ENCODE measurements around the gene BLOC1S1.
A peak's percentile ranks its signal among the peaks of the same experiment; 100 is the strongest.

BLOC1S1 gene

DNA sequence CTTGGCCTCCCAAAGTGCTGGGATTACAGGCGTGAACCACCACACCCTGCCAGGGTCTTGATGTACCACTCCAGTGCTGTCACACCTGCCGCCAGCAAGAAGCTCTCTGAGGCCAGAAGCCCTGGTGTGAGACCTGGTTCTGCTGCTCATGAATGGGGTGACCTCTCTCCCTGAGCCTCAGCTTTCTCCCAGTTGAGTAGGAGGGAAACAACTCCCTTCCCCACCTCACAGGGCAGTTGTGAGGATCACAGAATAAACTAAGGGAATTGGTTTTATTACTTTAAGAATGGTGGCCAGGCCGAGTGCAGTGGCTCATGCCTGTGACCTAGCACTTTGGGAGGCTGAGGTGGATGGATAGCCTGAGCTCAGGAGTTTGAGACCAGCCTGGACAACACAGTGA lies 18.7 kb downstream of the BLOC1S1 start:
- H3K4me3 ChIP-seq (ENCODE audit: low read depth, low read length), result no peak overlapping the region
- TF ChIP-seq CTCF (IDR thresholded peaks at IDR 0.05; ENCODE audit: low read depth, low read length, missing control alignments), result no peak
- no peak for DNase-seq (ENCODE audit: low read depth)

DNA sequence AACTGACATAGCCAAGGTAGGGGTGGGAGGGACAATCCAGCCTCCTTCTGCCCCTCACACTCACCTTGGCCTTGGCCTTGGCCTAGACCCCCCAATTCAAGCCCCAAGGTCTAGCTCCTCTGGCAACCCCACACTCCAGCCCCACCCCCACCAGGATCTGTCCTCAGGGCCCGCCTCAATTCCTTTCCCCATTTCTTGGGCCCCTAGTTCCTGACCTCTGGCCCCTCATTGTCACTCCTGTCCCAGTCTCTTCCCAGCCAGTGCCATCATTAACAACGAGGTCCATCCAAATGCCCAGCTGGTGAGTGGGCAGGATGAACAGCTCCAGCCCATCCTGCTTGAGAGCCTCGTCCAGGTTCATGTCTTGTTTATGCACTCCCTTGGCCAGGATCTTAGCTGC lies 20.2 kb downstream of the BLOC1S1 start:
- no peak for DNase-seq (ENCODE audit: low read depth)
- no peak overlapping the region for H3K4me3 ChIP-seq (ENCODE audit: low read depth, low read length)
- TF ChIP-seq CTCF (IDR thresholded peaks at IDR 0.05; ENCODE audit: low read depth, low read length, missing control alignments), result no peak

DNA sequence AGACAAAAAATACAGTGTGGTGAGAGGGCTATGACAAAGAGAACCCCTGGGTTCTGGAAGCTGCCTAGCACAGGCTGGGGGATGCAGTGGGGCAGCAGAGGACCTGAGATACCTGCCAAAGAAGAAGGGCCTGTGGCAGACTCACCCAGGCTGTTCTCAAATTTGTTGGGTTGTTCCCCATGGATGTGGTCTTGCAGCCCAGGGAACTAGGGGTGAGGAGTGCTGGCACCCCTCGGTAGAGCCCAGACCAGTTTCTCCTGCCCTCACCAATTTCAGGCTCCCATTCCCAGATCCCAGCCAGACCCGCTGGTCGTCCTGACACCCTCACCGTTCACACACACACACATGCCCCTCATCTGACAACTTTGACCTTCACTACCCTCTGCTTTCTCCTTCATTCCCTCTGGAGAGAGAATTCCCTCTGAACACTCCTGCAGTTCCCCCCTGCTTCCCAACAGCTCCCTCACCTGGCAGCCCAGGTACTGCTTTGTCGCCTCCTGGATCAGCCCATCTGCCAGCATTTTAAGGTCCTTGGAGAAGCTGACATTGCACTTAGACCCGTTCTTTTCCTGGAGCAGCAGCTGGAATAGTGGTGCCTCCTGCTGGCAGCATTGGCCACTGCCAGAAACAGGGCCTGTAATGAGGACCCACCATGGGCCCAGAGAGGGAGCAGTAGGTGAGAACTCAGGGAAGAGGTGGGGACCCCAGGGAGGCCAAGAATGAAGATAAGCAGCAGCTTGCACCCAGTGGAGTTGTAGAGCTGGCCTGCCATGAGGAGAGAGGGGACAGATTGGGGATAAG lies 21.1 kb downstream of the BLOC1S1 start:
- no peak for DNase-seq (ENCODE audit: low read depth)
- H3K4me3 ChIP-seq (ENCODE audit: low read depth, low read length), result no peak overlapping the region
- TF ChIP-seq CTCF (IDR thresholded peaks at IDR 0.05; ENCODE audit: low read depth, low read length, missing control alignments), result peak; percentile 91

DNA sequence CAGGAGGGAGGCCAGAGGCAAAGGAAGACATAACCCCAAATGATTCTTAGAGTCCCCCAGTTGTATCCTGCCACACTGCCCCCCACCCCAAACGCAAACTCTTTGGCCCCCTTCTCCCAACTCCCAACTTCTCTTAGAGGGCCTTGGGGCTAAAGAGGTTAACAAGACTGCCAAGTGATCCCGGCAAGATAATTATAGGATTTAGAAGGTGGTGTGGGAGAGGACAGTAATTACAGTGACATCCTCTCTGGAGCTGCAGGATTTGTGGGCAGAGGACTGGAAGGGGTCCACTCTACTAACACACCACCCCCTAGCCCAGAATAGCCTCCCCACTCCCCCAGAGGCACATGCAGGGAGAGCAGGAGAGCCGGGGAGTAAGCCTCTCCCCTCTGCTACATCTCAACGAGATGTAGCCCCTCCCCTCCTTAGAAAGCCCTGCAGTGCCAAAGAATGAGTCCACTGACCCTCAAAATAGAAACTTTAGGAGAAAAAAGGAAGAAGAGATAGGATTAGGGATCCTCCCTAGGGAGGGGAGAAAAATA lies 21.8 kb downstream of the BLOC1S1 start:
- H3K4me3 ChIP-seq (ENCODE audit: low read depth, low read length), result peak overlapping the region; percentile 64
- no peak for DNase-seq (ENCODE audit: low read depth)
- TF ChIP-seq CTCF (IDR thresholded peaks at IDR 0.05; ENCODE audit: low read depth, low read length, missing control alignments), result no peak

GRCh38 chr12:55738123-55739024 lies 22.5 kb downstream of the BLOC1S1 start:
- peak overlapping the region; percentile 64 for H3K4me3 ChIP-seq (ENCODE audit: low read depth, low read length)
- peak; percentile 73 for DNase-seq (ENCODE audit: low read depth)
- peak; percentile 70 for TF ChIP-seq CTCF (IDR thresholded peaks at IDR 0.05; ENCODE audit: low read depth, low read length, missing control alignments)

DNA sequence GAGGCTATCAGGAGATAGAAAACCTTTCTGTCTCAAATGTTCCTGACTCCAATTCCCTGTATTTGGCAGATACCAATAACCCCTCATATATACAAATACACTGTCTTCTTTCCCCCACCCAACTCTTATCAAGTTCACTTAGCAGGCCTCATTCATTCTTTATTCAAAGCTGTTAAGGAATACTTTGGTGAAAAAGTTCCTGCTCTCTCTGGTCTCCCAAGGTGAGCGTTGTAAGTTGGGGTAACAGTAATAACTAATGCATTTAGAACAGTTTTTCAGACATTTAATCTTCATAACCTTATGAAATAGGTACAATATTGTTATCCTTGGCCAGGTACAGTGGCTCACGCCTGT lies 23.2 kb downstream of the BLOC1S1 start:
- no peak for TF ChIP-seq CTCF (IDR thresholded peaks at IDR 0.05; ENCODE audit: low read depth, low read length, missing control alignments)
- no peak overlapping the region; the same call in 1 of the 2 replicates for H3K4me3 ChIP-seq (ENCODE audit: low read depth, low read length)
- DNase-seq (ENCODE audit: low read depth), result no peak

All from GM12864 (cell line).